Stimulated activated CD8-positive, alpha-beta memory T cell treated with anti-CD3 and anti-CD28 coated beads, Interleukin-2, amount 100 ng/mL, for 48 hours (primary cell): ENCODE data around the gene PARP6.

Experiments used
- DNase-seq, 2 donors: peaks; one replicate each; pipeline ENCODE4 v3.0.0-alpha.2; 2020; ENCODE audit warnings: low read depth in 2 of 2

Gene PARP6

GRCh38 chr15:72231833-72232478, 40.4 kb downstream of the PARP6 start:
- peak in 1 of 2 donors; percentile 31 for DNase-seq

DNA sequence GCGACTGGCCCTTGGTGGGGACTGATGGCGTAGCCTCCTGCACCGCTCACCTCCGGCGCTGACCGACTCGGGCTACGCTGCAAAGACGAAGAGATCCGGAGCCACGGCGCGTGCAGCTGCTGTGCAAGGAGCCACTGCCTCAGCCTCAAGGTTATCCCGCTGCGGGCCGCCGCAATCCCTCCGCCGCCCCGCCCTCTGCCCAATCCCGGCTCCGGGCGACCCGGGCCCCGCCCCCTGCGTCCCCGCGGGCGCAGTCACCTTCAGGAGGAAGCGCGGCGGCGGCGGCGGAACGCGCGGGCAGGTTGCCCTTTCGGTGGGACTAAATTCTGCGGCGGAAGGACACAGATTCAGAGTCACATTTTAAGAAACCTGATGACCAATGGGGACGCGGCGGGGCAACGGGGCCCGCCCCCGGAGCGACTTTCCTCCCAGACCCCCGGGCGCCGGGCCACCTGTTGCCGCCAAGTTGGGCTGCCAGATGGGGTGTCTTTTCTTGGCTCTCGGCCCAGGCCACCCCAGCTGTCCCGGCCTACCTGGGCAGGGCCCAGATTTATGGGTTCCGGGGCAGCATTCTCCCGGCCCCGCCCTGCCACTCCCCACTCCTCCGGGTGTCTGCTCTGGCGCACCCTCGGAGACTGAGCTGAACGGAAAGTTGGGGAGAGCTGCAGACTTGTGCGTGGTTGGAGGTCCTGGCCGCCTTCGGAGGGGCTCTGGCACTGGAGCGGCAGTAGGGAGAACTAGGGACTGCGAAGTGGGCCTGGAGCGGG, 41.1 kb downstream of the PARP6 start, which contains the start of gene PKM:
TSS of gene PKM (minus strand) at position 125 of the 767 bp plus-strand sequence. CDS start 12,093 bp downstream, outside the sequence.
- peak; percentile 98 to 99 for DNase-seq

DNA sequence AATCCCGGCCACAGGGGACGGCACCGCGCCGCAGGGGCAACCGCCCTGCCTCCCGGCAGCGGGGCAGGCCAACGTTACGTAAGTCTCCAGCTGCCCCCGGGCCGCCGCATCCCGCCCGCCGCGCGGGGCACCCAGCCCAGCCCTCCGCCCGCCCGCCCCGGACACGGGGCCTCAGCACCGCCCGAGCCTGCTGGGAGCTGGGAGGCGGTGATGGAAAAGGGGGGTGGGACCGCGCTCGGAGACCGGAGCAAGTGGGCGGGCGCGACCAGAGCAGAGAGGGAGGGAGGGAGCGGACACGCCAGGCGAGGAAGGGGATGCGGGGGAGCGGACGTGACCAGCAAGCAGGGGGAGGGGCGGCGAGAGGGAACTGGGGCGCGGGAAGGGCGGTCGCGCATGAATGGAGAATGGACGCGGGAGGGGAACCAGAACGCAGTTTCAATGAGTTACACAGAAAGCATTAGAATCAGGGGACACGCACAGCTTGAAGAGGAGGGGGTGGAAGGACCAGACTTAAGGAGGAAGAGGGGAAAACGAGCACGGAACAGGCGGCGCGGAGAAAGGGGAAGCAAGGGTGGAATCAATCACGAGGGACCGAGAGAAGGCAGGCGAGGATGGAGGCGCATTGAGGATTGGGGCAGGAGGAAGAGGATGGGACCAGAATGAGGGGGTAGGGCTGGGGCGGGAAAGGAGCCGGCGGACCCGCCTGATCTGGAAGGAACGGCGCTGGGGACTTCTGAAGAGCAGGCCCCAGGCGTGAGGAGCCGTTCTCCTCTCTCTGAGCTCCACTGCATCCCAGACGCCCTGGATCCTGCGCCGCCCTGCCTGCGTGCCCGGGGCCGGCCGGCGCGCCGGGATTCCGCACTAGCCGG, 41.9 kb downstream of the PARP6 start:
- peak; percentile 84 to 87 for DNase-seq

GRCh38 chr15:72229947-72230196, 42.5 kb downstream of the PARP6 start:
- DNase-seq = no peak

GRCh38 chr15:72229076-72229946, 43.0 kb downstream of the PARP6 start:
- DNase-seq = no peak

DNA sequence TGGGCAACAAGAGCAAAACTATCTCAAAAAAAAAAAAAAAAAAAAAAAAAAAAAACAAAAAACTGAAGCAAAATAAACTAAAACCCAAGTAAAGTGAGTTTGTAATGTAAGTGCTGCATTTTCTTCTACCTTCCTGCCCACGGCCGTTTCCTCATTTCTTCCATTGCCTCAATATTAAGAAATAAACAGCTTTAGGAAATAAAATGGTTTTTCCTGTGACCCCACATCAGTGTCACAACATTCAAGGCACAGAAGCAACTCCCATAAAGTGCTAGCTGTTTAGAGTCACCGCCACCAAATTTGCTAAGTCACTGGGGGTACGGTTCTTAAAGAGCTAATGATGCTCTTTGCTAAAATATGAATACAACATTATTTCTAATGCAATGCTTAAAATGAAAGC, 44.6 kb downstream of the PARP6 start:
- DNase-seq = no peak

- DNase-seq = peak in 1 of 2 donors; percentile 33
Observed at GRCh38 chr15:72227192-72227586, 45.2 kb downstream of the PARP6 start.

DNA sequence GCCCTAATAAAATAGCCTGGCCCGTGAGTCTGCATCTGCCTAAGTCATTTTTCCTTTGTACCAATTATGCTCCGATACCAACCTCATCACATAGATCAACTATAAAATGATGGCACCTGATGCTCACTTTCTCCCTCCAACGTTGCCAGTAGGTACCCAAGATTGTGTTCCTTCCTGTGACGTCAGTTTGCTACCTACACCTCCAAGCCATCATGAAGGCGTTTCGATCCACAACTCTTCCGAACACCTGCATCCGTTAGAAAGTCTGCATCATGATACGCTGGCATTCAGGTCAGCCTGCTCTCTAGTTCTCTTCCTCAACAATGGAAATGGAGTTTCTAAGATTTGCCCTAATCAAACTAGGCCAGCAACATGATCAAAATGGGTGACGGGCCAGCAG, 49.1 kb downstream of the PARP6 start:
- DNase-seq = no peak

GRCh38 chr15:72222393-72222792, 50.0 kb downstream of the PARP6 start:
- no peak for DNase-seq

DNA sequence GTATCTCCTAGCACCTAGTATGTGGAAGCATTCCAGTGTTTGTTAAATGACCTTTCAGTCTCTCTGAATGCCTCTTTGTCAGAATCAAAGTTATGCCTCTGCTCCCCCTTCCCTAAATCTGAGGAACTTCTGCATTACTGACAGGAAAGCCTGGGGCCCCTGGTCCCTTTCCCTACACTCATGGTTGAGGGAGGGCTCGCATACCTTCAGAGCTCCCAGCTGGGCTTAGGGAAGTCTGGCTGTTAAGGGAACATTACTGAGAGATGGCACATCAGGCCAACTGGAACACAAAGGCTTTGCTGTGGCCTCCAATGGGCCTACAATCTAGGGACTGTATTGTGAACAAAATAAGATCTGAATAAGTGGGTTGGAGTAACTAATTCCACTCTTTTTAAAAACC, 51.7 kb downstream of the PARP6 start:
- no peak for DNase-seq

DNA sequence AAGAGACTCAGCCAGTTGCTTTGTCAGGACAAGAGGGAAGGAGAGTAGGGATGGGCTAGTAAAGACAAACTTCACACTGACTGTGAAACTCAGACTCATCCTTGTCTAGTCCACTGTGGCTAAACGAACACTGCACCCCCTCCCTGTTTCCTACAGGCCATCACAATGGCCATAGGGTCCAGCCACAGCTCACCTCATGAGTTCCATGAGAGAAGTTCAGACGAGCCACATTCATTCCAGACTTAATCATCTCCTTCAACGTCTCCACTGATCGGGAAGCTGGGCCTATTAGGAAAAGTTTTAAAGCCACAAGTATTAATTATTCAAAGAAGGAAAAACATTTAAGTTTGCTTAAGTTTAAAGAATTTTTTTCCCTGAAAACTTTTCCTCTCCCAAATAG, 55.1 kb downstream of the PARP6 start:
- no peak for DNase-seq

DNA sequence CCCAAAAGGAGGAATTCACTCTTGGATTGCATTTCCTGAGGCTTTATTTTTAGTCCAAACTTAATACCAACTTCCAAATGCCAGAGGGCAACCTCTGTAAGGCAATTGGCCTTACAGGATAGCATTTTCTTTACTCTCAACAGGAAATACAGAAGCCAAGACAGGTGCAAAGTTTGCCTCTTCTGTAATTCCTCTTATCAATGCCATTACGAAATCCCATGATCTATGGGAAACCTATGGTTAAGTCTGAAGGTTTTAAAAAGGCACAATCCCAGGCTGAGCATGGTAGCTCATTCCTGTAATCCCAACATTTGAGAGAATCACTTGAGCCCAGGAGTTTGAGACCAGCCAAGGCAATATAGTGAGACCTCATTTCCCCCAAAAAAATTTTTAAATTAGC, 56.3 kb downstream of the PARP6 start:
- no peak for DNase-seq

- DNase-seq = no peak
Observed at GRCh38 chr15:72207558-72208085, 64.7 kb downstream of the PARP6 start.

GRCh38 chr15:72206677-72207000, 65.7 kb downstream of the PARP6 start:
- no peak for DNase-seq

GRCh38 chr15:72205896-72206676, 66.3 kb downstream of the PARP6 start:
- no peak for DNase-seq

DNA sequence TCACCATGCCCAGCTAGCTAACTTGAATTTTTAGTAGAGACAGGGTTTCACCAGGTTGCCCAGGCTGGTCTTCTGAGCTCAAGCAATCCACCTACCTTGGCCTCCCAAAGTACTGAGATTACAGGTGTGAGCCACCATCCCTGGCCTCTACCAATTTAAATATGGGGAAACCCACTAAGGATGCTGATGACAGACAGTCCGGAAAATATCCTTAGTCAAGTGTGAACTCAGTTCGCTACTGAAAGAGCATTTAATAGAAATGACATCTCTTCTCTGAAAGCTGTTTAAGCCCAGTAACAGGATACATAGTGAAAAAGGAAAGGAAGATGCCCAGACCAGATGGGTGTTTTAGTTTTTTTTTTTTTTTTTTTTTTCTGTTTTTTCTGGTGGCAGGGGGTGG, 67.1 kb downstream of the PARP6 start:
- no peak for DNase-seq

- DNase-seq = no peak
Observed at GRCh38 chr15:72203507-72203837, 68.9 kb downstream of the PARP6 start.

DNA sequence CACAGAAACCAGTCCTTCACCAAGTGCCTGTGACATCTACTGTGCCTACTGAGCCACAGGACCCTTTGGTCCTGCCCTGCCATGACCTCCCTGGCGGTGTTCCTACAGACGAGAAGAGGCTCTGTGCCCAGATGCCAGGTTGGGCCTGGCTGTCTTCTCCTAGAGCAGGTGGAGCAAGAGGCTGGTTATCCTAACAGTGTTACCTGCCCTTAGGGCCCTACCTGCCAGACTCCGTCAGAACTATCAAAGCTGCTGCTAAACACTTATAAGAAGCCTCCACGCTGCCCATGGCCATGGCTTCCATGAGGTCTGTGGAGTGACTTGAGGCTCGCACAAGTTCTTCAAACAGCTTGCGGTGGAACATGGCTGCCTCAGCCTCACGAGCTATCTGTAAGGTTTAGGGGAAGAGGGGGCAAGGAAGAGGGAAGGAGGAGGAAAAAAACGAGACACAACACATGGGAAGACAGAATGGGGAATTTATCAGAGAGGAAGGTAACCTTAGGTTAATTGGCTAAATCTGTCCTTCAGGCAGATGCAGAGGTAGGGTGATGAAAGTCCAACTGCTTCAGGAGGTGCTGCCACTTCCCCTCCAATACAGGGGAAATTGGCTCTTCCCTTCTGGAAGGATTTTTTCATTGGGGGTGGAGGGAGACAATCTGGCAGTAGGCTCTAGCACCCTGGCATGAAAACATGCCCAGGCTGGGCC, 69.4 kb downstream of the PARP6 start:
- no peak for DNase-seq

GRCh38 chr15:72202302-72202701, 70.1 kb downstream of the PARP6 start:
- DNase-seq = no peak

DNA sequence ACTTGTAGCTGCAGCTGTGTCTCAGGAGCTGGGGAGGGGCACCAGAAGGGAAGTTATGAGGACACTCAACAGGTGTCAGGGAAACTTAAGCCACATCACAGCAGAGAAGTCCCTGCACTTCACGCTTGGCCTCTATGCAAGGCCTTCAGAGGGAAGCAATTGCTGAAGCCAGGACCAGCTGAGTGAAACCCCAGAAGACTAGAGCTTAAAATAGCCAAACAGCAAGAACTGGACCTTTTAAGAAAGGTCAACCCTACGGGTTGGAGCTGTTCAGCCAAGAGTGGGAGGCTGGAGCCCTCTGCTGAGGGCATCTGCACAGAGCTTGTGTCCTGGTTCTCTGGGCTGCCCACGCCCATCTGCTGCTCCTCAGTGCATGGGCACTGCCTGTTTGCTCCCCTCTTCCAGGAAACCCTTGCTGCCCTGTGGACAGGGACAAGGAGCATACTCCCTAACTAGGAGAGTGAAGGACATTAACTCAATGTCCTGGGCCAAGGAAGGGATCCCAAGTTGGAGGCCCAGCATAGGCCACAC, 70.9 kb downstream of the PARP6 start:
- no peak for DNase-seq
